Smooth muscle cell (in vitro differentiated cells): ENCODE measurements around the gene CFAP251. TPM values are rescaled to one million over a fixed set of nuclear protein-coding genes. Genes with fewer than 3 reads are reported as not detected.

Experiments used
- DNase-seq: peaks from one replicate; lab custom pipeline; 2025; ENCODE audit not compliant: unreplicated experiment; lab: John Stamatoyannopoulos, UW
- H2AFZ ChIP-seq: fragments of 200-600 bp; sonication (generic); 2 replicates; pipeline ENCODE4 v1.6.0; 2016; ENCODE audit warnings: antibody characterized with exemption, low read depth, mild to moderate bottlenecking
- H3F3A ChIP-seq: fragments of 200-600 bp; sonication (generic); 2 replicates; pipeline ENCODE4 v1.6.0; 2017; ENCODE audit warnings: antibody characterized with exemption, low read depth
- H3K27ac ChIP-seq: fragments of 200-600 bp; sonication (generic); 2 replicates; pipeline ENCODE4 v1.5.1; 2016; ENCODE audit warnings: low read depth, mild to moderate bottlenecking
- H3K27me3 ChIP-seq: fragments of 200-600 bp; sonication (generic); 2 replicates; pipeline ENCODE4 v1.6.1; 2016; ENCODE audit warnings: low read depth, mild to moderate bottlenecking
- H3K36me3 ChIP-seq: fragments of 200-600 bp; sonication (generic); 2 replicates; pipeline ENCODE4 v1.5.1; 2016; ENCODE audit warnings: low read depth
- H3K4me1 ChIP-seq: fragments of 200-600 bp; sonication (generic); 2 replicates; pipeline ENCODE4 v1.5.1; 2016; ENCODE audit warnings: low read depth
- H3K4me2 ChIP-seq: fragments of 200-600 bp; sonication (generic); 2 replicates; pipeline ENCODE4 v1.6.0; 2016; ENCODE audit warnings: mild to moderate bottlenecking
- H3K4me3 ChIP-seq: fragments of 200-600 bp; sonication (generic); 2 replicates; pipeline ENCODE4 v1.5.1; 2016; ENCODE audit warnings: mild to moderate bottlenecking
- H3K79me2 ChIP-seq: fragments of 200-600 bp; sonication (generic); 2 replicates; pipeline ENCODE4 v1.6.0; 2016; ENCODE audit warnings: low read depth, mild to moderate bottlenecking
- H3K9ac ChIP-seq: fragments of 200-600 bp; sonication (generic); 2 replicates; pipeline ENCODE4 v1.6.0; 2016; ENCODE audit warnings: low read depth
- H3K9me3 ChIP-seq: fragments of 200-600 bp; sonication (generic); replicated peaks from 2 replicates; pipeline ENCODE4 v1.5.1; 2016; ENCODE audit warnings: low read depth
- H4K20me1 ChIP-seq: fragments of 200-600 bp; sonication (generic); 2 replicates; pipeline ENCODE4 v1.6.0; 2016; ENCODE audit warnings: low read depth
- CTCF ChIP-seq: fragments of 200-600 bp; sonication (generic); IDR thresholded peaks from 2 replicates; pipeline ENCODE4 v1.5.1; 2017; ENCODE audit warnings: borderline replicate concordance, mild to moderate bottlenecking, antibody characterized with exemption; ENCODE audit not compliant: insufficient read depth, poor library complexity, severe bottlenecking
- WGBS: methylation state at CpG from one replicate; pipeline ENCODE4 v1.1.7; 2016; ENCODE audit warnings: low lambda C conversion rate; 5-methylcytosine and 5-hydroxymethylcytosine counted together
- polyA plus RNA-seq: library from polyadenylated mRNA; unstranded; fragments of >200 nt; fragmentation: Nextera tagmentation; extraction: Ambion mirVana; gene quantifications from 2 replicates; pipeline ENCODE4 v1.2.1, GENCODE V29; 2016
- total RNA-seq: library from RNA; depleted of rRNA; stranded (reverse); fragments of >200 nt; gene quantifications from 2 replicates; pipeline ENCODE4 v1.2.3, GENCODE V29; 2014

The CFAP251 gene
- total and polyA plus RNA-seq, 2 experiments from 2014 or later = 1.2 to 5.0 TPM

DNA sequence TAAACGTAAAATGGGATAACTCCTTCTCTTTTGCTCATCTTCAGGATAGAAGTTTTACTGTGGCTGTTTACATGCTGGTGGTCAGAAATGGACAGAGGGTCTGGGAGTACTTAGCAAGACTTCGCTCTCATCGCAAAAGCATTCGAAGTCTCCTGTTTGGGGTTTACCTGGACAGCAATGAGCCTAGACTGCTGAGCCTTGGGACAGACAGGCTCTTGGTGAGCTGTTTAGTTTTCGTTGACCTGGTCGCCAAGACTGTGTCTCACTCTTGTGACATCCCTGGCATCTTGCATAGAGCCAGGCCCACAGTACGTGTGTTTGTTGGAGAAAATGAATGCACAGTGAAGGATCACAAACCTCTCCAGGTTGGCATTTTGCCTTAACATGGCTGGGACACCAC, 42.1 kb downstream of the CFAP251 start:
- no peak overlapping the region for H3K4me3 ChIP-seq

GRCh38 chr12:121961195-121961879, 42.9 kb downstream of the CFAP251 start:
- Histone ChIP-seq H3K9ac (no peak overlapping the region), H3K9me3 (no peaks in the 10 kb centered on the region), H3K4me2 (no peak overlapping the region), H3K4me3 (no peak overlapping the region), H4K20me1 (no peaks in the 10 kb centered on the region), H3K27me3 (no peaks in the 10 kb centered on the region), H3K27ac (no peak overlapping the region), H3F3A (no peaks in the 10 kb centered on the region), H3K36me3 (no peaks in the 10 kb centered on the region), H2AFZ (no peak overlapping the region), H3K79me2 (no peaks in the 10 kb centered on the region), H3K4me1 (no peaks in the 10 kb centered on the region)
- 89% methylated on average over 4 of the region's 5 CpGs for WGBS
- DNase-seq = no peak
- TF ChIP-seq CTCF = no peak

More for the DNA sequence above, 42.1 kb downstream of the CFAP251 start:
- no peaks in the 10 kb centered on the region for H3K9me3 ChIP-seq
- 90% methylated on average over 7 of the region's 7 CpGs for WGBS
- TF ChIP-seq CTCF = no peak
- no peaks in the 10 kb centered on the region for H3K79me2 ChIP-seq
- H3F3A ChIP-seq = no peaks in the 10 kb centered on the region
- H3K4me2 ChIP-seq = no peak overlapping the region
- no peaks in the 10 kb centered on the region for H4K20me1 ChIP-seq
- no peak overlapping the region for H3K9ac ChIP-seq
- no peaks in the 10 kb centered on the region for H3K36me3 ChIP-seq
- no peaks in the 10 kb centered on the region for H3K4me1 ChIP-seq
- no peaks in the 10 kb centered on the region for H3K27me3 ChIP-seq
- H2AFZ ChIP-seq = no peak overlapping the region
- no peak overlapping the region for H3K27ac ChIP-seq
- no peak for DNase-seq

GRCh38 chr12:121963341-121964018, 45.1 kb downstream of the CFAP251 start:
- Histone ChIP-seq H3K79me2 (no peaks in the 10 kb centered on the region), H3K27ac (no peak overlapping the region)

More at GRCh38 chr12:121963341-121964018, 45.1 kb downstream of the CFAP251 start:
- 93% methylated on average over 11 of the region's 15 CpGs for WGBS
- Histone ChIP-seq H2AFZ (no peak overlapping the region), H3K27me3 (no peaks in the 10 kb centered on the region), H3F3A (no peaks in the 10 kb centered on the region), H3K36me3 (no peaks in the 10 kb centered on the region), H3K4me1 (no peaks in the 10 kb centered on the region), H4K20me1 (no peaks in the 10 kb centered on the region), H3K4me2 (no peak overlapping the region), H3K9me3 (no peaks in the 10 kb centered on the region), H3K9ac (no peak overlapping the region), H3K4me3 (no peak overlapping the region)
- no peak for DNase-seq
- TF ChIP-seq CTCF = no peak
